ENCODE measurements around the gene MMAB.

DNA sequence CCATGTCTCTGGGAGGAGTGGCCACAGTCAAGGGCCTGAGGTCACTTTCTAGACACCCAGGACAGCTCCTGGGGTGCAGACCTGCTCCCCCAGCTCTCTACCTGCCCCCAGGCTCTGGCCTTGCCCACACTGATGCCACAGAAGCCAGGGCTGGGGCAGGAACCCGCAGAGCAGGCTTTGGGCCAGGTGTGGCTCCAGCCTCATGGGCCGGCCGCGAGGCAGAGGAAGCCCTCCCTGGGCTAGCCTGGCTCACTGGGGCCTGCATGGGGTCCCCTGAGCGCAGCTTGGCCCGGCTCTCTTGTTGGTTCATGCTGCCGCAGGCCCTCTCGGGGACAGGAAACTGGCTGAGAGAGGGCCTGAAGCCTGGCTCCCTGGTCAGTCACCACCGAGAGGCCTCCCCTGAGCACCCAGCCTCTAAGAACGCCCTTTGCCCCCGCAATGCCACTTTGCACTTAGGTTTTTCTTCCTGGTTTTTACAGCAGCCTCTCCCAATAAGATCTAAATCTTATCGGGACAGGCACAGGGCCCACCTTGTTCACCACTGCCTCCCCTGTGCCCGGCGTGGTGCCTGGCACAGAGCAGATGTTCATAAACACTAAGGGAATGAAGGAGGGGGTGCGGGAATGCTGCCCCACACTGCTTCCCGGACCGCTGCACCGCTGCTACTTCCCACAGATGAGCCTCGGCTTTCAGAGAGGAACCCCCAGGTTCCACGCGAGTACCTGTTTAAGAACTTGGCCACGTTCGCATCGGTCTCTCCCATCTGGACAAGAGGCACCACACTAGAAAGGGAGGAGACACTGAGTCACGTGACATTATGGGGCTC, 14.7 kb downstream of the MMAB start:
- no peak for TF ChIP-seq EZH2phosphoT487 (IDR thresholded peaks at IDR 0.05; ENCODE audit: insufficient read depth, low read depth)
- no peak for TF ChIP-seq EZH2 (IDR thresholded peaks at IDR 0.05; ENCODE audit: insufficient read depth, poor library complexity, severe bottlenecking)

Measured in GM23248 (cell line).